ENCODE results near the gene TTPAL.

DNA sequence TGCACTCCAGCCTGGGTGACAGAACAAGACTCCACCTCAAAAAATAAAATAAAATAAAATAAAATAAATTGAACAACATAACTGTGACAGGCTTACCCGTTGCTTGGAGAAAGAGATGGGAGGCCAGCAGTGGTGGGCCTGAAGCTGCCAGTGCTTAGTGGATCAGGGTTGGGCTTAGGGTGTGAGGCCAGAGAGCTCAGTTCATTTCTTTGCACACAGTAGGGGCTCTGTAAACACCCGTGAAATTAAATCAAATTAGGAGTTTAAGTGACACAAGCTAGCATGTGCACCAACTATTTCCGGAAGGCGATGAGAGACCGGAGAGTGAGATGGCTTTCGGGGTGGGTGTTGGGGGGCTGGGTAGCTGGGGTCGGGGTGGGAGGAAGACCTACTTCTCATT, 25.8 kb upstream of the TTPAL start:
- no peak for TF ChIP-seq POLR2AphosphoS5 (IDR thresholded peaks at IDR 0.05; ENCODE audit: low read depth)
- TF ChIP-seq, protein P1, sequence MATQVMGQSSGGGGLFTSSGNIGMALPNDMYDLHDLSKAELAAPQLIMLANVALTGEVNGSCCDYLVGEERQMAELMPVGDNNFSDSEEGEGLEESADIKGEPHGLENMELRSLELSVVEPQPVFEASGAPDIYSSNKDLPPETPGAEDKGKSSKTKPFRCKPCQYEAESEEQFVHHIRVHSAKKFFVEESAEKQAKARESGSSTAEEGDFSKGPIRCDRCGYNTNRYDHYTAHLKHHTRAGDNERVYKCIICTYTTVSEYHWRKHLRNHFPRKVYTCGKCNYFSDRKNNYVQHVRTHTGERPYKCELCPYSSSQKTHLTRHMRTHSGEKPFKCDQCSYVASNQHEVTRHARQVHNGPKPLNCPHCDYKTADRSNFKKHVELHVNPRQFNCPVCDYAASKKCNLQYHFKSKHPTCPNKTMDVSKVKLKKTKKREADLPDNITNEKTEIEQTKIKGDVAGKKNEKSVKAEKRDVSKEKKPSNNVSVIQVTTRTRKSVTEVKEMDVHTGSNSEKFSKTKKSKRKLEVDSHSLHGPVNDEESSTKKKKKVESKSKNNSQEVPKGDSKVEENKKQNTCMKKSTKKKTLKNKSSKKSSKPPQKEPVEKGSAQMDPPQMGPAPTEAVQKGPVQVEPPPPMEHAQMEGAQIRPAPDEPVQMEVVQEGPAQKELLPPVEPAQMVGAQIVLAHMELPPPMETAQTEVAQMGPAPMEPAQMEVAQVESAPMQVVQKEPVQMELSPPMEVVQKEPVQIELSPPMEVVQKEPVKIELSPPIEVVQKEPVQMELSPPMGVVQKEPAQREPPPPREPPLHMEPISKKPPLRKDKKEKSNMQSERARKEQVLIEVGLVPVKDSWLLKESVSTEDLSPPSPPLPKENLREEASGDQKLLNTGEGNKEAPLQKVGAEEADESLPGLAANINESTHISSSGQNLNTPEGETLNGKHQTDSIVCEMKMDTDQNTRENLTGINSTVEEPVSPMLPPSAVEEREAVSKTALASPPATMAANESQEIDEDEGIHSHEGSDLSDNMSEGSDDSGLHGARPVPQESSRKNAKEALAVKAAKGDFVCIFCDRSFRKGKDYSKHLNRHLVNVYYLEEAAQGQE (IDR thresholded peaks at IDR 0.05; ENCODE audit: insufficient replicate concordance, low read depth), result no peak
- TF ChIP-seq, protein P2, sequence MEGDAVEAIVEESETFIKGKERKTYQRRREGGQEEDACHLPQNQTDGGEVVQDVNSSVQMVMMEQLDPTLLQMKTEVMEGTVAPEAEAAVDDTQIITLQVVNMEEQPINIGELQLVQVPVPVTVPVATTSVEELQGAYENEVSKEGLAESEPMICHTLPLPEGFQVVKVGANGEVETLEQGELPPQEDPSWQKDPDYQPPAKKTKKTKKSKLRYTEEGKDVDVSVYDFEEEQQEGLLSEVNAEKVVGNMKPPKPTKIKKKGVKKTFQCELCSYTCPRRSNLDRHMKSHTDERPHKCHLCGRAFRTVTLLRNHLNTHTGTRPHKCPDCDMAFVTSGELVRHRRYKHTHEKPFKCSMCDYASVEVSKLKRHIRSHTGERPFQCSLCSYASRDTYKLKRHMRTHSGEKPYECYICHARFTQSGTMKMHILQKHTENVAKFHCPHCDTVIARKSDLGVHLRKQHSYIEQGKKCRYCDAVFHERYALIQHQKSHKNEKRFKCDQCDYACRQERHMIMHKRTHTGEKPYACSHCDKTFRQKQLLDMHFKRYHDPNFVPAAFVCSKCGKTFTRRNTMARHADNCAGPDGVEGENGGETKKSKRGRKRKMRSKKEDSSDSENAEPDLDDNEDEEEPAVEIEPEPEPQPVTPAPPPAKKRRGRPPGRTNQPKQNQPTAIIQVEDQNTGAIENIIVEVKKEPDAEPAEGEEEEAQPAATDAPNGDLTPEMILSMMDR (IDR thresholded peaks at IDR 0.05; ENCODE audit: insufficient read depth, low read length), result no peak

Data from HL-60 (cell line).